Esophagus (tissue), 2 donors: ENCODE measurements around the gene GOLGA6A. TPM values are rescaled to one million over a fixed set of nuclear protein-coding genes. Genes with fewer than 3 reads are reported as not detected.
A peak's percentile ranks its signal among the peaks of the same experiment; 100 is the strongest.

Experiments used
- H3K27ac ChIP-seq, 2 donors: one replicate each; pipeline ENCODE4 v1.5.1; 2013; ENCODE audit warnings: low read depth in 2 of 2, mild to moderate bottlenecking in 2 of 2, inconsistent platforms in 1 of 2, low read length in 1 of 2, moderate library complexity in 1 of 2
- H3K27me3 ChIP-seq, 2 donors: one replicate each; pipeline ENCODE4 v1.6.1; 2013; ENCODE audit warnings: low read length in 2 of 2, control low read depth in 1 of 2, mild to moderate bottlenecking in 1 of 2; ENCODE audit not compliant: insufficient read depth in 2 of 2, control insufficient read depth in 1 of 2
- H3K36me3 ChIP-seq, 2 donors: one replicate each; pipeline ENCODE4 v1.6.1; 2013; ENCODE audit warnings: low read length in 1 of 2; ENCODE audit not compliant: control insufficient read depth in 2 of 2, insufficient read depth in 2 of 2
- H3K4me1 ChIP-seq, 2 donors: one replicate each; pipeline ENCODE4 v1.6.1; 2013; ENCODE audit warnings: low read length in 1 of 2; ENCODE audit not compliant: control insufficient read depth in 2 of 2, insufficient read depth in 2 of 2
- H3K4me3 ChIP-seq, 2 donors: one replicate each; pipeline ENCODE4 v1.5.1; 2013; ENCODE audit warnings: low read length in 2 of 2, mild to moderate bottlenecking in 2 of 2, low read depth in 1 of 2, moderate library complexity in 1 of 2
- H3K9me3 ChIP-seq, 2 donors: one replicate each; pipeline ENCODE4 v1.6.1; 2013; ENCODE audit warnings: mild to moderate bottlenecking in 2 of 2, low read depth in 1 of 2, low read length in 1 of 2, moderate library complexity in 1 of 2; ENCODE audit not compliant: control insufficient read depth in 2 of 2, insufficient read depth in 1 of 2
- WGBS, 2 donors: extraction: QIAGEN DNeasy Blood & Tissue Kit; methylation state at CpG; one replicate each; pipeline ENCODE4 v1.1.7; 2013; 5-methylcytosine and 5-hydroxymethylcytosine counted together
- polyA plus RNA-seq, 2 donors: library from polyadenylated mRNA; stranded (reverse); fragments of 200-250 nt; gene quantifications; one replicate each; pipeline ENCODE4 v1.2.3, GENCODE V29; 2013
- donor health status: healthy with polysubstance abuse.
- donor health status: Bipolar disorder and iron deficiency.

GOLGA6A gene
- polyA plus RNA-seq, 2 donors = 0.02 TPM

GRCh38 chr15:74045636-74046274 is 36.6 kb downstream of the GOLGA6A start:
- WGBS, 2 donors = 75 to 76% methylated on average over 7 of the region's 7 CpGs
- Histone ChIP-seq H3K4me1 (peaks cover 5 to 10% of the 10 kb centered on the region in 2 donors), H3K27ac (no peak overlapping the region)

DNA sequence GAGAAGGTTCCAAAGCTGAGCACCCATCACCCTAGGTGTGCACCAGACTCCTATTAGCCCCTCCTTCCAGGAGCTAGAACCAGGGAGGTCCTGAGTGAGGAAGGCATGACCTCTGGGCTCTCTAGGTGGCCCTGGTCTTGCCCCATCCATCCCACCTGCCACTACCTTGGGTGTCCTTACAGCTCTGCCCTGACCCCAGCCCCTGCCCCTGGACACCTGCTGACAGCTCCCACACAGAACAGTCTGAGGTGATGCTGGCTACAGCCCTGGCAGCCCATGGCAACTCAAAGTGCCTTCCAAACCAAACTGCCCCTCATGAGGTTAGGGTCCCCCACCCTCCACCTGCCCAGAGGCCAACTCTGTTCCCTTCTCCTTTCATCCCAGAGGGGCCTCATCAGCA is 37.2 kb downstream of the GOLGA6A start:
- no peaks in the 10 kb centered on the region for H3K27me3 ChIP-seq
- H3K4me3 ChIP-seq = no peak overlapping the region
- H3K9me3 ChIP-seq = no peaks in the 10 kb centered on the region
- H3K27ac ChIP-seq = no peak overlapping the region
- H3K36me3 ChIP-seq = peaks cover 0 to 10% of the 10 kb centered on the region in 2 donors
- peaks cover 5 to 8% of the 10 kb centered on the region in 2 donors for H3K4me1 ChIP-seq

More at GRCh38 chr15:74045636-74046274, 36.6 kb downstream of the GOLGA6A start:
- Histone ChIP-seq H3K4me3 (no peak overlapping the region), H3K9me3 (no peaks in the 10 kb centered on the region), H3K36me3 (peaks cover 0 to 10% of the 10 kb centered on the region in 2 donors), H3K27me3 (no peaks in the 10 kb centered on the region)

GRCh38 chr15:74044267-74045110 is 37.9 kb downstream of the GOLGA6A start:
- WGBS, 2 donors = 78 to 84% methylated on average over 29 to 31 of the region's 31 CpGs
- H3K9me3 ChIP-seq = no peaks in the 10 kb centered on the region

GRCh38 chr15:74043425-74044266 is 38.7 kb downstream of the GOLGA6A start:
- Histone ChIP-seq H3K4me3 (no peak overlapping the region), H3K9me3 (no peaks in the 10 kb centered on the region), H3K27me3 (no peaks in the 10 kb centered on the region), H3K4me1 (peaks cover 5 to 10% of the 10 kb centered on the region in 2 donors), H3K36me3 (peaks cover 0 to 10% of the 10 kb centered on the region in 2 donors), H3K27ac (peak overlapping the region; percentile 2 to 52)
- WGBS, 2 donors = 70 to 80% methylated on average over 7 of the region's 7 CpGs

More at GRCh38 chr15:74044267-74045110, 37.9 kb downstream of the GOLGA6A start:
- Histone ChIP-seq H3K36me3 (peaks cover 0 to 10% of the 10 kb centered on the region in 2 donors), H3K27me3 (no peaks in the 10 kb centered on the region), H3K27ac (peak overlapping the region in 1 of 2 donors; percentile 2), H3K4me3 (no peak overlapping the region), H3K4me1 (peaks cover 5 to 8% of the 10 kb centered on the region in 2 donors)

DNA sequence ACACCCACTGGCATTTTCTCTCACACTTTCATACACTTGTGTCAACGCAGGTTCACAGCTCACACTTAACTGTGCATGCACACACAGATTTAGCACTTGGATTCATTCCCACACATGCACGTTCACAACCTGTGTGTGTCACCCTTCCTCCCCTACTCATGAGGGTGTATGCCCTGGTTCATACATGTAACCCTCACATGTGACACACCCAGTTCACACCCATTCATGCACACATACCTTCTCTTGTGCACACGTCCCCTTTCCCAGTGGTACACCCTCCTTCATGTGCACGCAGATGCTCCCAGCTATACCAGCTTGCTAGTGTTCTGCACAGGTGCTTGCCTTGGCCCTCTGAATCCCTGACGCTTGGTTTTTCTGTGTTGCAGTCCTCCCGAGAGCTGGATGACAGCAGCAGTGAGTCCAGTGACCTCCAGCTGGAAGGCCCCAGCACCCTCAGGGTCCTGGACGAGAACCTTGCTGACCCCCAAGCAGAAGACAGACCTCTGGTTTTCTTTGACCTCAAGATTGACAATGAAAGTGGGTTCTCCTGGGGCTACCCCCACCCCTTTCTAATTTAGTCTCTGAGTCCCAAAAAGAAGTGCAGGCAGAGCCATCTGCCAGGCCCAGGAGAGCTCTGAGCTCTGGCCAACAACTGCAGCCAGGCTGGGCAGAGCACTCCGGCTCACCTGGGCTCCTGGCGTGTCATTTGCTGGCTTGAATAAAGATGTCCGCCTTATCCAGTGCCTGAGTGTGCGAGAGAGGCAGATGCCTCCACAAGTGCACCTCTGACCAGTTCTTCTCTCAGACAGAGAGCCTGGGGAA is 39.5 kb downstream of the GOLGA6A start:
- H3K27ac ChIP-seq = no peak overlapping the region
- no peak overlapping the region for H3K4me3 ChIP-seq
- H3K9me3 ChIP-seq = no peaks in the 10 kb centered on the region
- peaks cover 0 to 10% of the 10 kb centered on the region in 2 donors for H3K36me3 ChIP-seq
- 83 to 84% methylated on average over 11 of the region's 11 CpGs for WGBS, 2 donors
- H3K4me1 ChIP-seq = peaks cover 5 to 6% of the 10 kb centered on the region in 2 donors
- H3K27me3 ChIP-seq = no peaks in the 10 kb centered on the region

DNA sequence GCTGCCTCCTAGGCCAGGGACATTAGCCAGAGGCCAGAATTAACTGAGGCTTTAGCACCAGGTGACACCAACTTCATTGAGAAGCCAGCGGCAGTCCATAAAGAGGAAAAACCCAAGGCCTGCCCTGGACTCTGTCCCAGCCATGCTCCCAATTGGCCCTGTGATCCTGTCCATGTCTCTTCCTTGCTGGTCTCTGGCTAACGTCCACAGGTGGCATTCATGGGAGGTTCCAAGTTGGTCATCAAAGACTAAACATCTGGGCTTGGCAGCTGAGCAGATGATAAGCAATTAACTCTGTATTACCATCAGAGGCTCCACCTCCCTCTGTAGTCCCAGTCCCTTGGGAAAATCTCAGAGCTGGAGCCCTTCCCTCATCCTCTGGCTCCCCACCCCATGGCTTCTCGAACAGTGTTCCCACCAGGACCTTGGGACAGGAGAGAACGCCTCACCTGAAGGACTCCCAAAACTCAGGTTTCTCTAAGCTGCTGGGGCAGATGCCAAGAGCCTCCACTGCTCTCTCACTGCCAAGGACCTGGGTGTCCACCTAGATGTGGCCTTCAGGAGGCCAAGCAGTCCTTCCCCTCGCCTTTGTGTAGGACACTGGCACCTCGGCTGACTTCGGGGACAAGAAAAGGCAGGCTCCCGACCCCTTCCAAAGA is 40.4 kb downstream of the GOLGA6A start:
- 81 to 85% methylated on average over 8 of the region's 8 CpGs for WGBS, 2 donors
- peaks cover 3 to 17% of the 10 kb centered on the region in 2 donors for H3K36me3 ChIP-seq
- no peak overlapping the region for H3K4me3 ChIP-seq
- no peak overlapping the region for H3K27ac ChIP-seq
- H3K27me3 ChIP-seq = no peaks in the 10 kb centered on the region
- peaks cover 5% of the 10 kb centered on the region in 2 donors for H3K4me1 ChIP-seq
- H3K9me3 ChIP-seq = no peaks in the 10 kb centered on the region

GRCh38 chr15:74041311-74041756 is 41.0 kb downstream of the GOLGA6A start:
- Histone ChIP-seq H3K36me3 (peaks cover 4 to 19% of the 10 kb centered on the region in 2 donors), H3K27me3 (no peaks in the 10 kb centered on the region), H3K9me3 (no peaks in the 10 kb centered on the region), H3K4me3 (no peak overlapping the region), H3K27ac (peak overlapping the region in 1 of 2 donors; percentile 38), H3K4me1 (peaks cover 5% of the 10 kb centered on the region in 2 donors)
- WGBS, 2 donors = 88 to 91% methylated on average over 10 of the region's 10 CpGs

GRCh38 chr15:74040109-74040850 is 42.1 kb downstream of the GOLGA6A start:
- Histone ChIP-seq H3K27me3 (no peaks in the 10 kb centered on the region), H3K9me3 (no peaks in the 10 kb centered on the region), H3K36me3 (peaks cover 13 to 28% of the 10 kb centered on the region in 2 donors), H3K4me3 (no peak overlapping the region), H3K4me1 (peaks cover 5% of the 10 kb centered on the region in 2 donors), H3K27ac (peak overlapping the region; percentile 28 to 38)
- 79 to 80% methylated on average over 7 of the region's 7 CpGs for WGBS, 2 donors
